Stimulated activated naive CD8-positive, alpha-beta T cell treated with anti-CD3 and anti-CD28 coated beads, Interleukin-15, Interleukin-2, amounts not matched to agents 100 ng/mL and 50 ng/mL, for 24 hours (primary cell): ENCODE measurements around the gene CATSPER1.
"Not testable (repeated sequence)": the region's sequence is repeated elsewhere in the genome, so short reads cannot be mapped to it uniquely, and the experiment has no call there.

ENCODE experiments used
- H3K27ac Mint-ChIP-seq: one replicate; pipeline ENCODE4 v1.8.0; 2021; ENCODE audit warnings: mild to moderate bottlenecking, mixed read lengths
- H3K27me3 Mint-ChIP-seq: one replicate; pipeline ENCODE4 v1.8.0; 2021; ENCODE audit warnings: mixed read lengths
- H3K36me3 Mint-ChIP-seq: one replicate; pipeline ENCODE4 v1.8.0; 2021; ENCODE audit warnings: low read depth, mixed read lengths
- H3K4me1 Mint-ChIP-seq: one replicate; pipeline ENCODE4 v1.8.0; 2021; ENCODE audit warnings: low read depth, mixed read lengths
- H3K4me3 Mint-ChIP-seq: one replicate; pipeline ENCODE4 v1.8.0; 2021; ENCODE audit warnings: mild to moderate bottlenecking, mixed read lengths
- H3K9me3 Mint-ChIP-seq: one replicate; pipeline ENCODE4 v1.8.0; 2021; ENCODE audit warnings: mixed read lengths

CATSPER1 gene

GRCh38 chr11:66044757-66045156 lies 18.5 kb upstream of the CATSPER1 start:
- H3K27ac Mint-ChIP-seq = peak overlapping the region; percentile 77
- peaks cover 3% of the 10 kb centered on the region for H3K27me3 Mint-ChIP-seq
- H3K36me3 Mint-ChIP-seq = no peaks in the 10 kb centered on the region
- no peaks in the 10 kb centered on the region for H3K9me3 Mint-ChIP-seq
- H3K4me1 Mint-ChIP-seq = peaks cover 22% of the 10 kb centered on the region
- peak overlapping the region; percentile 54 for H3K4me3 Mint-ChIP-seq

- no peaks in the 10 kb centered on the region for H3K36me3 Mint-ChIP-seq
- H3K9me3 Mint-ChIP-seq = no peaks in the 10 kb centered on the region
- no peak overlapping the region for H3K4me3 Mint-ChIP-seq
- peaks cover 3% of the 10 kb centered on the region for H3K27me3 Mint-ChIP-seq
- H3K4me1 Mint-ChIP-seq = peaks cover 17% of the 10 kb centered on the region
- no peak overlapping the region for H3K27ac Mint-ChIP-seq
Measured at GRCh38 chr11:66042996-66043906, 17.0 kb upstream of the CATSPER1 start.

DNA sequence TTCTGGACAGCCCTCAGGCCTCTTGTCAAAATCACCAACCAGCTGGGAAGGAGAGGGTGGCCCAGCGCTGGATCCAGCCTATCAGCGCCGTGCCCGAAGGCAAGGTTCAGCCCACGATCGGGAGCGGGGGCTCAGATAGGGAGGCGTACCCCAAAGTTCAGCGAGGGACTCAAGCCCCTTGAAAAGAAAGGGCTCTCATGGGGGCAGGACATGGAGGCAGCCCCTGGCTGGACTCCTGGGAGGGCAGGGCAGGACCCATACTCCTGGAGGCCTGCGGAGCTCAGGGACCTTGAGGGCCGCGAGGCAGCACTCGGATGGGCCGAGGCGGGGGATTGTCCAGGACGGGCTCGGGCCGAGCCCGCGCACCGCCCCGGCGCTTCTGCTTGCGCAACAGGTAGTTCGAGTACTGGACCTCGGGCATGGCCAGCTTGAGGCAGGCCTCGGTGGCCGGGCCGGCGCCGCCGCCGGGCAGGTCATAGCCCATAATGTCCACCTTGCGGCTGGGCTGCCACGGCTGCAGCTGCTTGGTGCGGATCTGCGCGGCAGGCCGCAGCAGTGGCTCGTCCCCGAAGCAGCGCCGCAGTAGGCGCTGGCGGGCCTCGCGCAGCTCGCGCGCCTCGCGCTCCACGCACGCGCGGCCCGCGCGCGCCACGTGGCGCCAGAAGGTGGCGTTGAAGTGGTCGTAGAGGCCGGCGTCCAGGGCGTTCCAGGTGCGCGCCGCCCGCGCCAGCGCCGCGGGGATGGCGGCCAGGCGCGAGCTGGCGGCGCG lies 16.1 kb upstream of the CATSPER1 start:
- no peaks in the 10 kb centered on the region for H3K36me3 Mint-ChIP-seq
- no peaks in the 10 kb centered on the region for H3K27me3 Mint-ChIP-seq
- H3K27ac Mint-ChIP-seq = no peak overlapping the region
- H3K9me3 Mint-ChIP-seq = no peaks in the 10 kb centered on the region
- peaks cover 17% of the 10 kb centered on the region for H3K4me1 Mint-ChIP-seq
- H3K4me3 Mint-ChIP-seq = no peak overlapping the region

DNA sequence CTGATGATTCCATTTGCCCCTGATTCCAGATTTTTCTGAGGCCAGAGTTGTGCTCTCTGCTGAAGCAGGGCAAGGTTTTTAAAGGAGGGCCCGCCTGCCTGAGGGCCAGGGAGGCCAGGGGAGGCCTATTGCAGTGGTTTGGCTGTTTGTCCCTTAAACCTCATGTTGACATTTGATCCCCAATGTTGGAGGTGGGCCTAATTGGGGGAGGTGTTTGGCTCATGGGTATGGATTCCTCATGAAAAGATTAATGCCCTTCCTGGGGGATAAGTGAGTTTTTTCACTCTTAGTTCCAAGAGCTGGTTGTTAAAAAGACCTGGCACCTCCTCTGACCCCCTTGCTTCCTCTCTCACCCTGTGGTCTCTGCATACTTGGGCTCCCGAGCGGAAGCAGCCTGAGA lies 13.5 kb upstream of the CATSPER1 start:
- H3K4me1 Mint-ChIP-seq = peaks cover 4% of the 10 kb centered on the region
- H3K27ac Mint-ChIP-seq = no peak overlapping the region
- H3K27me3 Mint-ChIP-seq = peaks cover 3% of the 10 kb centered on the region
- no peaks in the 10 kb centered on the region for H3K9me3 Mint-ChIP-seq
- no peak overlapping the region for H3K4me3 Mint-ChIP-seq
- no peaks in the 10 kb centered on the region for H3K36me3 Mint-ChIP-seq

DNA sequence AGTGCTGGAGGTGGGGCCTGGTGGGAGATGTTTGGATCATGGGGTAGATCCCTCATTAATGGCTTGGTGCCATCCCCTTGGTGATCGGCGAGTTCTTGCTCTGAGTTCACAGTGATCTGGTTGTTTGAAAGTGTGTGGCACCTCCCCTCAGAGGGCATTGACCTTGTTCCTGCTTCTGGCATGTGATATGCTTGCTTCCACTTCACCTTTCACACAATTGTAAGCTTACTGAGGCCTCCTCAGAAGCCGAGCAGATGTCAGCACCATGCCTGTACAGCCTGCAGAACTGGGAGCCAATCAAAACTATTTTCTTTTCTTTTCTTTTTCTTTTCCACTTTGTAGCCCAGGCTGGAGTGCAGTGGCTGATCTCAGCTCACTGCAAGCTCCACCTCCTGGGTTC lies 11.0 kb upstream of the CATSPER1 start:
- no peaks in the 10 kb centered on the region for H3K36me3 Mint-ChIP-seq
- H3K4me3 Mint-ChIP-seq = no peak overlapping the region
- H3K9me3 Mint-ChIP-seq = no peaks in the 10 kb centered on the region
- H3K27me3 Mint-ChIP-seq = peaks cover 5% of the 10 kb centered on the region
- H3K27ac Mint-ChIP-seq = no peak overlapping the region
- H3K4me1 Mint-ChIP-seq = no peaks in the 10 kb centered on the region

DNA sequence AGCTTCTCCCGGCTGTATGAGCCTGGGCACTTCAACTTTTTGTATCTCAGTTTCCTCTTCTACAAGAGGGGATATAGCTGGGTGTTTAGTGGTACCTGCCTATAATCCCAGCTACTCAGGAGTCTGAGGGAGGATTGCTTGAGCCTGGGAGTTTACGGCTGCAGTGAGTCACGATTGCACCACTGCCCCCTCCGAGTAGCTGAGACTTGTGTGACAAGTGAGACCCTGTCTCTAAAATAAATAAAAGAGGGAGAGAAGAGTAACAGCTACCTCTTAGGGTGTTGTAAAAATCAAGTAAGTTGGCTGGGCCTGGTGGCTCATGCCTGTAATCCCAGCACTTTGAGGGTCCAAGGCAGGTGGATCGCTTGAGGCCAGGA lies 10.0 kb upstream of the CATSPER1 start:
- Mint-ChIP-seq H3K27ac (no peak overlapping the region), H3K4me3 (no peak overlapping the region), H3K4me1 (no peaks in the 10 kb centered on the region), H3K36me3 (no peaks in the 10 kb centered on the region), H3K9me3 (no peaks in the 10 kb centered on the region), H3K27me3 (peaks cover 5% of the 10 kb centered on the region)

- Mint-ChIP-seq H3K27ac (no peak overlapping the region), H3K4me1 (no peaks in the 10 kb centered on the region), H3K27me3 (peaks cover 5% of the 10 kb centered on the region), H3K9me3 (no peaks in the 10 kb centered on the region), H3K36me3 (no peaks in the 10 kb centered on the region), H3K4me3 (no peak overlapping the region)
Measured at GRCh38 chr11:66035653-66036333, 9.5 kb upstream of the CATSPER1 start.

DNA sequence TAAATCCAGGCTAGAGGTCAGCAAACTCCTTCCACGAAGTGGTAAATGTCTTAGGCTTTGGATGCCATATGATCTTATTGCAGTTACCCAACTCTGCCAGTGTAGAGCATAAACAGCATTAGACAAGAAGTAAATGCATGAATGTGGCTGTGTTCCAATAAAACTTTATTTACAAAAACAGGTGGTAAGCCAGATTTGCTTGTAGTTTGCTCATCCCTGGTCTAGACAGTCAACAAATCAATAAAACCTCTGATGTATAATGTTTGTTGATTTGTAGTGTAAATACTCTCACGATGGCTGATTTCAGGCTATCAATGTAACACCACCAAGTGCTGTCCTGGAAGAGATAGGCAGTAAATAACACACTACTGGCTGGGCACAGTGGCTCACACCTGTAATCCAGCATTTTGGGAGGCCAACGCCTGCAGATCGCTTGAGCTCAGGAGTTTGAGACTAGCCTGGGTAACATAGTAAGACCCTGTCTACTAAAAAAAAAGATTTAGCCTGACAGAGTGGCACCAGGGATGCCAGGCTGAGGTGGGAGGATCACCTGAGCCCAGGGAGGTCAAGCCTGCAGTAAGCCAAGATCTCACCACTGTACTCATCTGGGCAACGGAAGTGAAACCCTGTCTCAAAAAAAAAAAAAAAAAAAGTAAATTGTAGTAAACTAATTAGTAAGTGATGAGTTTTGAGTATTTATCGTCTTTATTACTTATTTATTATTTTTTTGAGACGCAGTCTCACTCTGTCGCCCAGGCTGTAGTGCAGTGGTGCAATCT lies 6.9 kb upstream of the CATSPER1 start:
- Mint-ChIP-seq H3K4me3 (no peak overlapping the region), H3K36me3 (no peaks in the 10 kb centered on the region), H3K27ac (no peak overlapping the region), H3K9me3 (no peaks in the 10 kb centered on the region), H3K27me3 (peaks cover 5% of the 10 kb centered on the region), H3K4me1 (no peaks in the 10 kb centered on the region)

GRCh38 chr11:66023186-66023440 lies 3.2 kb downstream of the CATSPER1 start:
- not testable (repeated sequence) for H3K9me3 Mint-ChIP-seq, H3K27me3 Mint-ChIP-seq, H3K36me3 Mint-ChIP-seq, H3K27ac Mint-ChIP-seq, H3K4me3 Mint-ChIP-seq
- H3K4me1 Mint-ChIP-seq = peaks cover 27% of the 10 kb centered on the region

GRCh38 chr11:66022401-66023185 lies 3.7 kb downstream of the CATSPER1 start:
- Mint-ChIP-seq H3K36me3 (no peaks in the 10 kb centered on the region), H3K9me3 (no peaks in the 10 kb centered on the region), H3K27ac (no peak overlapping the region), H3K4me3 (peak overlapping the region; percentile 23), H3K4me1 (peaks cover 29% of the 10 kb centered on the region), H3K27me3 (peaks cover 8% of the 10 kb centered on the region)

- no peaks in the 10 kb centered on the region for H3K36me3 Mint-ChIP-seq
- no peak overlapping the region for H3K27ac Mint-ChIP-seq
- no peaks in the 10 kb centered on the region for H3K9me3 Mint-ChIP-seq
- H3K4me1 Mint-ChIP-seq = peaks cover 31% of the 10 kb centered on the region
- H3K4me3 Mint-ChIP-seq = no peak overlapping the region
- H3K27me3 Mint-ChIP-seq = peaks cover 8% of the 10 kb centered on the region
Measured at GRCh38 chr11:66020618-66021357, 5.5 kb downstream of the CATSPER1 start.

- Mint-ChIP-seq H3K9me3 (no peaks in the 10 kb centered on the region), H3K36me3 (no peaks in the 10 kb centered on the region), H3K27ac (no peak overlapping the region), H3K4me3 (no peak overlapping the region), H3K27me3 (peaks cover 8% of the 10 kb centered on the region), H3K4me1 (peaks cover 31% of the 10 kb centered on the region)
Measured at GRCh38 chr11:66020212-66020611, 6.1 kb downstream of the CATSPER1 start.

- Mint-ChIP-seq H3K27ac (peak overlapping the region; percentile 16), H3K9me3 (no peaks in the 10 kb centered on the region), H3K27me3 (peaks cover 5% of the 10 kb centered on the region), H3K36me3 (no peaks in the 10 kb centered on the region), H3K4me1 (peaks cover 27% of the 10 kb centered on the region), H3K4me3 (no peak overlapping the region)
Measured at GRCh38 chr11:66017321-66017720, 9.0 kb downstream of the CATSPER1 start.
